ENCODE measurements around the gene ATP8B1. TPM values are rescaled to one million over a fixed set of nuclear protein-coding genes. Genes with fewer than 3 reads are reported as not detected.

The ATP8B1 gene
- total and polyA plus RNA-seq, 2 experiments from 2014 or later = 1.7 to 3.0 TPM

DNA sequence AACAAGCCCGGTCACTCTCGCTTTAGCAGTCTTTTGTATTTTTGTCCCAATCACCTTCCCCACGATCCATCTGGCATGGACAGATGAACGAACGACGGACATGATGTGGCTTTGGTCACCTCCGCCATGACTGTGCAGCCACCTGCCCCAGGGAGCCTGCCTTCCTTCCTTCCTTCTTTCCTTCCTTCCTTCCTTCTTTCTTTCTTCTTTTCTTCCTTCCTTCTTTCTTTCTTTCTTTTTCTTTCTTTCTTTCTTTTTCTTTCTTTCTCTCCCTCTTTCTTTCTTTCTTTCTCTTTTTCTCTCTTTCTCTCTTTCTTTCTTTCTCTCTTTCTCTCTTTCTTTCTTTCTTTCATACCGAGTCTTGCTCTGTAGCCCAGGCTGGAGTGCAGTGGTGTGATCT lies 39.0 kb downstream of the ATP8B1 start:
- no peaks in the 10 kb centered on the region for H3K27me3 Mint-ChIP-seq (ENCODE audit: insufficient read depth, low read depth, poor library complexity)
- no peak overlapping the region for H3K4me3 Mint-ChIP-seq
- Histone ChIP-seq H3F3A (replicated peaks; ENCODE audit: low read depth) (no peaks in the 10 kb centered on the region), H3K4me2 (no peak overlapping the region), H3K9me2 (ENCODE audit: insufficient read depth) (no peaks in the 10 kb centered on the region), H3K27ac (ENCODE audit: low read depth) (no peak overlapping the region), H3K4me3 (no peak overlapping the region), H2AFZ (no peak overlapping the region), H4K20me1 (replicated peaks; ENCODE audit: insufficient read depth) (no peaks in the 10 kb centered on the region), H3K79me2 (replicated peaks; ENCODE audit: insufficient read depth) (no peaks in the 10 kb centered on the region), H3K4me1 (ENCODE audit: insufficient read depth) (no peaks in the 10 kb centered on the region), H3K36me3 (ENCODE audit: insufficient read depth) (no peaks in the 10 kb centered on the region), H3K27me3 (ENCODE audit: insufficient read depth) (no peaks in the 10 kb centered on the region)
- ATAC-seq (no peak), DNase-seq (ENCODE audit: low spot score) (no peak)
- peaks cover 4% of the 10 kb centered on the region; the same call in 1 of the 3 replicates for H3K9me3 Mint-ChIP-seq
- no peaks in the 10 kb centered on the region; the same call in 2 of the 3 replicates for H3K4me1 Mint-ChIP-seq
- no peak overlapping the region for H3K27ac Mint-ChIP-seq
- H3K36me3 Mint-ChIP-seq (ENCODE audit: low read depth) = no peaks in the 10 kb centered on the region
- TF ChIP-seq REST (IDR thresholded peaks at IDR 0.05; ENCODE audit: unreplicated experiment) (no peak), POLR2AphosphoS5 (IDR thresholded peaks at IDR 0.05; ENCODE audit: low read depth) (no peak), ZNF331 (CRISPR knock-in tag; IDR thresholded peaks at IDR 0.05; ENCODE audit: low read depth) (no peak), CREB1 (CRISPR knock-in tag; IDR thresholded peaks at IDR 0.05; ENCODE audit: low read depth) (no peak), CTCF (conservative IDR thresholded peaks at IDR 0.05; ENCODE audit: low read depth in 2 of 2) (no peak), NANOG (IDR thresholded peaks at IDR 0.05; ENCODE audit: borderline replicate concordance) (no peak), EZH2 (IDR thresholded peaks at IDR 0.05; ENCODE audit: low read depth, unreplicated experiment) (no peak), EZH2phosphoT487 (IDR thresholded peaks at IDR 0.05; ENCODE audit: unreplicated experiment) (no peak)
- TF ChIP-seq, protein P1, sequence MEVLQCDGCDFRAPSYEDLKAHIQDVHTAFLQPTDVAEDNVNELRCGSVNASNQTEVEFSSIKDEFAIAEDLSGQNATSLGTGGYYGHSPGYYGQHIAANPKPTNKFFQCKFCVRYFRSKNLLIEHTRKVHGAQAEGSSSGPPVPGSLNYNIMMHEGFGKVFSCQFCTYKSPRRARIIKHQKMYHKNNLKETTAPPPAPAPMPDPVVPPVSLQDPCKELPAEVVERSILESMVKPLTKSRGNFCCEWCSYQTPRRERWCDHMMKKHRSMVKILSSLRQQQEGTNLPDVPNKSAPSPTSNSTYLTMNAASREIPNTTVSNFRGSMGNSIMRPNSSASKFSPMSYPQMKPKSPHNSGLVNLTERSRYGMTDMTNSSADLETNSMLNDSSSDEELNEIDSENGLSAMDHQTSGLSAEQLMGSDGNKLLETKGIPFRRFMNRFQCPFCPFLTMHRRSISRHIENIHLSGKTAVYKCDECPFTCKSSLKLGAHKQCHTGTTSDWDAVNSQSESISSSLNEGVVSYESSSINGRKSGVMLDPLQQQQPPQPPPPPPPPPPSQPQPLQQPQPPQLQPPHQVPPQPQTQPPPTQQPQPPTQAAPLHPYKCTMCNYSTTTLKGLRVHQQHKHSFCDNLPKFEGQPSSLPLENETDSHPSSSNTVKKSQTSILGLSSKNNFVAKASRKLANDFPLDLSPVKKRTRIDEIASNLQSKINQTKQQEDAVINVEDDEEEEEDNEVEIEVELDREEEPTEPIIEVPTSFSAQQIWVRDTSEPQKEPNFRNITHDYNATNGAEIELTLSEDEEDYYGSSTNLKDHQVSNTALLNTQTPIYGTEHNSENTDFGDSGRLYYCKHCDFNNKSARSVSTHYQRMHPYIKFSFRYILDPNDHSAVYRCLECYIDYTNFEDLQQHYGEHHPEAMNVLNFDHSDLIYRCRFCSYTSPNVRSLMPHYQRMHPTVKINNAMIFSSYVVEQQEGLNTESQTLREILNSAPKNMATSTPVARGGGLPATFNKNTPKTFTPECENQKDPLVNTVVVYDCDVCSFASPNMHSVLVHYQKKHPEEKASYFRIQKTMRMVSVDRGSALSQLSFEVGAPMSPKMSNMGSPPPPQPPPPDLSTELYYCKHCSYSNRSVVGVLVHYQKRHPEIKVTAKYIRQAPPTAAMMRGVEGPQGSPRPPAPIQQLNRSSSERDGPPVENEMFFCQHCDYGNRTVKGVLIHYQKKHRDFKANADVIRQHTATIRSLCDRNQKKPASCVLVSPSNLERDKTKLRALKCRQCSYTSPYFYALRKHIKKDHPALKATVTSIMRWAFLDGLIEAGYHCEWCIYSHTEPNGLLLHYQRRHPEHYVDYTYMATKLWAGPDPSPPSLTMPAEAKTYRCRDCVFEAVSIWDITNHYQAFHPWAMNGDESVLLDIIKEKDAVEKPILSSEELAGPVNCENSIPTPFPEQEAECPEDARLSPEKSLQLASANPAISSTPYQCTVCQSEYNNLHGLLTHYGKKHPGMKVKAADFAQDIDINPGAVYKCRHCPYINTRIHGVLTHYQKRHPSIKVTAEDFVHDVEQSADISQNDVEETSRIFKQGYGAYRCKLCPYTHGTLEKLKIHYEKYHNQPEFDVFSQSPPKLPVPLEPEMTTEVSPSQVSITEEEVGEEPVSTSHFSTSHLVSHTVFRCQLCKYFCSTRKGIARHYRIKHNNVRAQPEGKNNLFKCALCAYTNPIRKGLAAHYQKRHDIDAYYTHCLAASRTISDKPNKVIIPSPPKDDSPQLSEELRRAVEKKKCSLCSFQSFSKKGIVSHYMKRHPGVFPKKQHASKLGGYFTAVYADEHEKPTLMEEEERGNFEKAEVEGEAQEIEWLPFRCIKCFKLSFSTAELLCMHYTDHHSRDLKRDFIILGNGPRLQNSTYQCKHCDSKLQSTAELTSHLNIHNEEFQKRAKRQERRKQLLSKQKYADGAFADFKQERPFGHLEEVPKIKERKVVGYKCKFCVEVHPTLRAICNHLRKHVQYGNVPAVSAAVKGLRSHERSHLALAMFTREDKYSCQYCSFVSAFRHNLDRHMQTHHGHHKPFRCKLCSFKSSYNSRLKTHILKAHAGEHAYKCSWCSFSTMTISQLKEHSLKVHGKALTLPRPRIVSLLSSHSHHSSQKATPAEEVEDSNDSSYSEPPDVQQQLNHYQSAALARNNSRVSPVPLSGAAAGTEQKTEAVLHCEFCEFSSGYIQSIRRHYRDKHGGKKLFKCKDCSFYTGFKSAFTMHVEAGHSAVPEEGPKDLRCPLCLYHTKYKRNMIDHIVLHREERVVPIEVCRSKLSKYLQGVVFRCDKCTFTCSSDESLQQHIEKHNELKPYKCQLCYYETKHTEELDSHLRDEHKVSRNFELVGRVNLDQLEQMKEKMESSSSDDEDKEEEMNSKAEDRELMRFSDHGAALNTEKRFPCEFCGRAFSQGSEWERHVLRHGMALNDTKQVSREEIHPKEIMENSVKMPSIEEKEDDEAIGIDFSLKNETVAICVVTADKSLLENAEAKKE (CRISPR knock-in tag; IDR thresholded peaks at IDR 0.05) = no peak
- TF ChIP-seq, protein P2, sequence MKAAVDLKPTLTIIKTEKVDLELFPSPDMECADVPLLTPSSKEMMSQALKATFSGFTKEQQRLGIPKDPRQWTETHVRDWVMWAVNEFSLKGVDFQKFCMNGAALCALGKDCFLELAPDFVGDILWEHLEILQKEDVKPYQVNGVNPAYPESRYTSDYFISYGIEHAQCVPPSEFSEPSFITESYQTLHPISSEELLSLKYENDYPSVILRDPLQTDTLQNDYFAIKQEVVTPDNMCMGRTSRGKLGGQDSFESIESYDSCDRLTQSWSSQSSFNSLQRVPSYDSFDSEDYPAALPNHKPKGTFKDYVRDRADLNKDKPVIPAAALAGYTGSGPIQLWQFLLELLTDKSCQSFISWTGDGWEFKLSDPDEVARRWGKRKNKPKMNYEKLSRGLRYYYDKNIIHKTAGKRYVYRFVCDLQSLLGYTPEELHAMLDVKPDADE (IDR thresholded peaks at IDR 0.05) = no peak
